Endothelial cell of umbilical vein (primary cell): ENCODE data around the gene SGF29. TPM values are rescaled to one million over a fixed set of nuclear protein-coding genes. Genes with fewer than 3 reads are reported as not detected.

ENCODE experiments used
- BruUV-seq: library from RNA; stranded (reverse); fragments of 400-500 nt; replicated peaks from 2 replicates; lab custom pipeline; 2021; lab: Mats Ljungman, UMichigan
- CTCF ChIA-PET: fragments of 300-600, 350-600 bp; sonication (Branson Sonifier 250); formaldehyde crosslinking; loops from one replicate; lab custom pipeline; 2021; ENCODE audit warnings: antibody characterized with exemption, inconsistent platforms; lab: Charles Lee
- POLR2A ChIA-PET: fragments of 300-600, 350-600 bp; sonication (Branson Sonifier 250); formaldehyde crosslinking; loops from one replicate; lab custom pipeline; 2021; ENCODE audit warnings: antibody characterized with exemption, inconsistent platforms; lab: Charles Lee
- DNase-seq: peaks from one replicate; pipeline ENCODE4 v3.0.0-alpha.2; 2011; ENCODE audit warnings: low read depth, low spot score
- FAIRE-seq: peaks from 2 replicates; lab custom pipeline; 2011; peaks lifted over from hg19 to GRCh38; lab: Jason Lieb, UNC
- H2AFZ ChIP-seq: 2 replicates; pipeline ENCODE4 v1.6.0; 2012; ENCODE audit warnings: low read depth, low read length, control low read depth, inconsistent platforms
- H3K27ac ChIP-seq: 2 replicates; pipeline ENCODE4 v1.5.1; 2011; ENCODE audit warnings: low read depth, mild to moderate bottlenecking, control low read depth, low read length, moderate library complexity; ENCODE audit not compliant: insufficient read depth
- H3K27me3 ChIP-seq, 2 experiments: 2 replicates each; pipeline versions ENCODE4 v1.6.0 to v1.6.1; 2011; ENCODE audit warnings: low read length in 2 of 2, mixed read lengths in 1 of 2; ENCODE audit not compliant: control insufficient read depth in 2 of 2, insufficient read depth in 2 of 2
- H3K36me3 ChIP-seq, 2 experiments: 2 replicates in 1 of 2; 3 replicates in 1 of 2; pipeline ENCODE4 v1.5.1; 2011; ENCODE audit warnings: low read length in 2 of 2, mild to moderate bottlenecking in 1 of 2, moderate library complexity in 1 of 2; ENCODE audit not compliant: control insufficient read depth in 2 of 2, insufficient read depth in 2 of 2; ENCODE audit errors: extremely low read depth in 1 of 2
- H3K4me1 ChIP-seq: 3 replicates; pipeline ENCODE4 v1.5.1; 2011; ENCODE audit warnings: mild to moderate bottlenecking, low read length; ENCODE audit not compliant: control insufficient read depth, insufficient read depth; ENCODE audit errors: extremely low read depth
- H3K4me2 ChIP-seq: 2 replicates; pipeline ENCODE4 v1.6.1; 2011; ENCODE audit warnings: low read length, control low read depth, mixed read lengths; ENCODE audit not compliant: insufficient read depth
- H3K4me3 ChIP-seq, 3 experiments: fragments of 200-600 bp in 1 of 3; sonication (generic), shearing (Covaris generic) in 1 of 3; replicated peaks in 1 of 3; 2 replicates each; pipeline ENCODE4 v1.5.1; 2011 to 2016; ENCODE audit warnings: control low read depth in 3 of 3, low read length in 3 of 3, mild to moderate bottlenecking in 2 of 3, inconsistent platforms in 1 of 3, low read depth in 1 of 3, moderate library complexity in 1 of 3; ENCODE audit not compliant: insufficient read depth in 1 of 3
- H3K79me2 ChIP-seq: 2 replicates; pipeline ENCODE4 v1.6.0; 2012; ENCODE audit warnings: low read length, inconsistent platforms; ENCODE audit not compliant: control insufficient read depth, insufficient read depth
- H3K9ac ChIP-seq: replicated peaks from 2 replicates; pipeline ENCODE3; 2011; ENCODE audit warnings: low read length, control low read depth; ENCODE audit not compliant: insufficient read depth; ENCODE audit errors: extremely low read depth
- H3K9me1 ChIP-seq: replicated peaks from 3 replicates; pipeline ENCODE4 v1.6.0; 2011; ENCODE audit warnings: mild to moderate bottlenecking, low read length; ENCODE audit not compliant: control insufficient read depth, insufficient read depth; ENCODE audit errors: extremely low read depth
- H3K9me3 ChIP-seq: replicated peaks from 2 replicates; pipeline ENCODE4 v1.5.1; 2012; ENCODE audit warnings: low read length, inconsistent platforms; ENCODE audit not compliant: control insufficient read depth, insufficient read depth
- H4K20me1 ChIP-seq: replicated peaks from 2 replicates; pipeline ENCODE3; 2011; ENCODE audit warnings: mild to moderate bottlenecking, low read length; ENCODE audit not compliant: control insufficient read depth, insufficient read depth; ENCODE audit errors: extremely low read depth
- CTCF ChIP-seq, 2 donors: IDR thresholded peaks; 1 replicate in 1 of 2; 2 replicates in 1 of 2; pipeline ENCODE4 v1.5.1; 2011; ENCODE audit warnings: low read length in 2 of 2, mild to moderate bottlenecking in 2 of 2, moderate library complexity in 2 of 2, control low read depth in 1 of 2, inconsistent platforms in 1 of 2, low read depth in 1 of 2; ENCODE audit not compliant: insufficient read depth in 1 of 2; ENCODE audit errors: extremely low read depth in 1 of 2
- EZH2 ChIP-seq: IDR thresholded peaks from 2 replicates; pipeline ENCODE4 v1.6.1; 2012; ENCODE audit warnings: borderline replicate concordance, low read depth, mild to moderate bottlenecking, moderate library complexity, low read length, inconsistent platforms; ENCODE audit not compliant: severe bottlenecking
- FOS ChIP-seq: IDR thresholded peaks from 2 replicates; pipeline ENCODE4 v1.6.1; 2011; ENCODE audit warnings: mild to moderate bottlenecking, low read length, moderate library complexity, borderline replicate concordance; ENCODE audit not compliant: insufficient read depth
- GATA2 ChIP-seq: IDR thresholded peaks from 2 replicates; pipeline ENCODE4 v1.7.0; 2011; ENCODE audit warnings: low read depth, mild to moderate bottlenecking, moderate library complexity, mixed read lengths, low read length; ENCODE audit not compliant: insufficient read length, insufficient read depth
- JUN ChIP-seq: IDR thresholded peaks from 2 replicates; pipeline ENCODE4 v1.6.1; 2011; ENCODE audit warnings: borderline replicate concordance, low read depth; ENCODE audit not compliant: insufficient read length, insufficient read depth
- MAX ChIP-seq: IDR thresholded peaks from 2 replicates; pipeline ENCODE4 v1.6.1; 2011; ENCODE audit not compliant: insufficient read depth, insufficient read length
- MYC ChIP-seq: IDR thresholded peaks from one replicate; pipeline ENCODE4 v1.6.1; 2011; ENCODE audit warnings: mild to moderate bottlenecking, low read depth, low read length
- POLR2A ChIP-seq: IDR thresholded peaks from 2 replicates; pipeline ENCODE4 v1.6.1; 2012; ENCODE audit warnings: low read depth, mild to moderate bottlenecking, control low read depth, low read length
- POLR2AphosphoS5 ChIP-seq: IDR thresholded peaks from 2 replicates; pipeline ENCODE4 v1.6.1; 2012; ENCODE audit warnings: low read depth, mild to moderate bottlenecking, control low read depth, low read length, moderate library complexity; ENCODE audit not compliant: insufficient read depth
- dilution Hi-C: fragments of 300-500 bp; cut with MboI; formaldehyde crosslinking; loops from one replicate; pipeline ENCODE4 v1.15.0; 2019; ENCODE audit warnings: low sequenced_read_pairs; ENCODE audit not compliant: extremely low pct_ligation_motif_present
- intact Hi-C: fragments of 100-400 bp; cut with micrococcal nuclease; formaldehyde crosslinking; loops from one replicate; pipeline ENCODE4 v1.10.0; 2022
- polyA plus RNA-seq, 4 experiments: library from polyadenylated mRNA; depleted of rRNA in 3 of 4; stranded (reverse) in 3 of 4; unstranded in 1 of 4; fragments of >200 nt; gene quantifications; 2 replicates each; pipeline versions ENCODE4 v1.2.1 to v1.2.3, GENCODE V29; 2011 to 2012; ENCODE audit warnings: missing spikeins in 1 of 4
- total RNA-seq: library from RNA; stranded (reverse); gene quantifications from 2 replicates; pipeline ENCODE4 v1.2.3, GENCODE V29; 2021

The SGF29 gene
- total and polyA plus RNA-seq, 2 donors (not counting 3 experiments of a cell fraction or from before 2014, with no cell fraction given) = 3.4 to 12.0 TPM

DNA sequence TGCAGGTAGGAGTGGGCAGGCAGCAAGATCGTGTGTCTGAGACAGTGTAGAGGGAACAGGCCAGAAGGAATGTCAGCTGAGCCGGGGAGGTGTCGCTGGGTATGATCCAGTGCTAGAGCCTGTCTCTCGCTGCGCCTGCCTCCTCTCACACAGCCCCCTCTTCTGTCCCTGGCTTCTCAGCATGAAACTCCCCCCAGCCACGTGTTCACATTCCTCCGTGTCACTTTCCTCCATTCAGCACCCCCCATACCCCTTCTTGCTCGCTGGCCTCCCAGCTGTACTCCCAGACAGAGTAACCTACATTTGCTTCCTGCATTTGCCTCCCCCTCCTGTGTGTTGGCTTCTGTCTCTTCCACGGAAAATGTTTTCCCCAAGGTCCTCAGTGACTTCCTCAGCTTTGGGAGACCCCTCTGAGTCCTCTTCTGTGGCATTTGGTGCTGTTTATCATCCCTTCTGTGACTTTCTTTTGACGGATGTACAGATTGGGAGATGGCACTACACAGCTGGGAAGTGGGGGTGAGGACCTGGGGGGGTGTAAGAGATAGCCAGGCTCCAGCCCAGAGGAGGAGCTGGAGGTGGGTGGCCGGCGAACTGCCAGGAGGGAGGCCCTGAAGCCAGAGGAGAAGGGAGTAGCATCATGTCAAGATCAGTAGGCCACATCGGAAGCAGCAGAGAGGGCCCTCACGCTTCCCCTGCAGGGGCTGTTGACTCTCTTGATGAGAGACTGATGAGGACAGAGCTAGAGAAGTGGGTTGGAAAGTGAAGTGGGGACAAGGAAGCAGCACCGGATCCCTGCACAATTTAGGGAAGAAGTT lies 19.2 kb downstream of the SGF29 start:
- H3K4me2 ChIP-seq = no peak overlapping the region
- CTCF ChIA-PET = interaction anchor here (1.0 to 1.2 kb wide), 2 partner anchors 9 to 19 kb away, joined by 3 to 4 read pairs; partner anchors contain the start of gene SGF29
- H3K27me3 ChIP-seq = no peaks in the 10 kb centered on the region
- no peaks in the 10 kb centered on the region for H3K36me3 ChIP-seq
- DNase-seq (no peak), FAIRE-seq (no peak)
- TF ChIP-seq EZH2 = no peak
- TF ChIP-seq POLR2A = no peak
- TF ChIP-seq MAX = no peak
- TF ChIP-seq GATA2 = no peak
- TF ChIP-seq POLR2AphosphoS5 = no peak
- TF ChIP-seq FOS = no peak
- no peak for TF ChIP-seq MYC
- TF ChIP-seq CTCF (IDR thresholded peaks at IDR 0.05; ENCODE audit: extremely low read depth in 1 of 2, insufficient read depth in 1 of 2, low read depth in 1 of 2, low read length in 2 of 2) = no peak
- TF ChIP-seq JUN = no peak
- dilution Hi-C loops = no loop called here
- no peaks in the 10 kb centered on the region for H3K79me2 ChIP-seq
- no peak overlapping the region for H3K4me3 ChIP-seq
- H3K9ac ChIP-seq = no peak overlapping the region
- H4K20me1 ChIP-seq = no peaks in the 10 kb centered on the region
- no peaks in the 10 kb centered on the region for H3K9me1 ChIP-seq
- no peak overlapping the region for H3K27ac ChIP-seq
- intact Hi-C loops = loop anchor here (10.0 kb wide), 1 partner anchor 62 kb away; the partner anchor contains the start of gene NPIPB8
- no TSS peak for BruUV-seq
- H3K9me3 ChIP-seq = no peaks in the 10 kb centered on the region
- H2AFZ ChIP-seq = no peak overlapping the region
- POLR2A ChIA-PET = no interaction called here
- no peaks in the 10 kb centered on the region for H3K4me1 ChIP-seq
